Kidney (tissue), 14 donors: ENCODE measurements around the gene PRKAR2A. TPM values are rescaled to one million over a fixed set of nuclear protein-coding genes. Genes with fewer than 3 reads are reported as not detected.
"Not testable (repeated sequence)": the region's sequence is repeated elsewhere in the genome, so short reads cannot be mapped to it uniquely, and the experiment has no call there.

Experiments used
- DNase-seq, 5 donors: peaks; one replicate each; pipeline ENCODE4 v3.0.0-alpha.2; 2013 to 2020
- FAIRE-seq: peaks from 2 replicates; lab custom pipeline; 2012; peaks lifted over from hg19 to GRCh38; lab: Jason Lieb, UNC
- H3K27ac ChIP-seq, 2 donors: one replicate each; pipeline ENCODE4 v1.7.0; 2013; ENCODE audit warnings: low read depth in 2 of 2, low read length in 2 of 2, inconsistent platforms in 1 of 2
- H3K27me3 ChIP-seq: one replicate; pipeline ENCODE4 v1.7.1; 2013; ENCODE audit warnings: low read length, inconsistent platforms; ENCODE audit not compliant: control insufficient read depth, insufficient read depth
- H3K36me3 ChIP-seq, 3 donors: one replicate each; pipeline versions ENCODE4 v1.7.0 to v1.7.1; 2013; ENCODE audit warnings: low read length in 3 of 3, control low read depth in 1 of 3, inconsistent platforms in 1 of 3; ENCODE audit not compliant: insufficient read depth in 3 of 3, control insufficient read depth in 2 of 3
- H3K4me1 ChIP-seq, 3 donors: one replicate each; pipeline versions ENCODE4 v1.7.0 to v1.7.1; 2013; ENCODE audit warnings: low read length in 3 of 3, inconsistent platforms in 1 of 3, low read depth in 1 of 3; ENCODE audit not compliant: control insufficient read depth in 2 of 3, insufficient read depth in 2 of 3
- H3K4me3 ChIP-seq, 3 donors: one replicate each; pipeline versions ENCODE4 v1.7.0 to v1.8.1; 2013; ENCODE audit warnings: low read length in 3 of 3, control low read depth in 1 of 3, inconsistent platforms in 1 of 3
- H3K9ac ChIP-seq, 3 donors: one replicate each; pipeline versions ENCODE4 v1.7.0 to v1.7.1; 2013; ENCODE audit warnings: low read length in 3 of 3, control low read depth in 1 of 3, inconsistent platforms in 1 of 3
- H3K9me3 ChIP-seq, 3 donors: one replicate each; pipeline versions ENCODE4 v1.7.0 to v1.7.1; 2013; ENCODE audit warnings: low read length in 3 of 3, control low read depth in 1 of 3, inconsistent platforms in 1 of 3; ENCODE audit not compliant: control insufficient read depth in 2 of 3, insufficient read depth in 1 of 3
- CTCF ChIP-seq: IDR thresholded peaks from 3 replicates; pipeline ENCODE4 v1.5.1; 2012; ENCODE audit warnings: mild to moderate bottlenecking, moderate library complexity, borderline replicate concordance; ENCODE audit not compliant: insufficient read depth; ENCODE audit errors: extremely low read depth
- intact Hi-C: fragments of 100-400 bp; cut with DNase I; formaldehyde crosslinking; loops from one replicate; pipeline ENCODE4 v1.11.1; 2022
- polyA plus RNA-seq: library from polyadenylated mRNA; stranded (reverse); fragments of 350-450 nt; fragmentation: Illumina TruSeq; extraction: RNeasy Lipid Tissue Mini Kit (QIAGEN cat#74804); gene quantifications from one replicate; pipeline ENCODE4 v1.2.3, GENCODE V29; 2014; ENCODE audit warnings: low read depth, low replicate concordance; ENCODE audit not compliant: insufficient read depth
- total RNA-seq: library from RNA; stranded (reverse); fragmentation: NEBNext Ultra II Directional; extraction: Animal tissue kit (Norgen Biotek cat#: 25700); gene quantifications from one replicate; pipeline ENCODE4 v1.2.1, GENCODE V29; 2021
- donor health status: control.
- donor health status: control.
- donor health status: control.
- donor health status: control.
- donor health status: control.
- donor health status: DM: yes; HTN: yes; CAD: no.
- donor health status: Normal renal cell carcinoma (clear cell type).

The PRKAR2A gene
- total and polyA plus RNA-seq, 2 donors from 2014 or later = 10.4 to 49.9 TPM

- intact Hi-C loops = no loop called here
- TF ChIP-seq CTCF = no peak
- FAIRE-seq = no peak
These were observed 11.9 kb downstream of the PRKAR2A start for GRCh38 chr3:48835650-48836366.

GRCh38 chr3:48832684-48833083 is 15.0 kb downstream of the PRKAR2A start:
- no peaks in the 10 kb centered on the region for H3K36me3 ChIP-seq
- H3K9me3 ChIP-seq = no peaks in the 10 kb centered on the region
- FAIRE-seq = no peak
- no peak overlapping the region for H3K27ac ChIP-seq
- no peaks in the 10 kb centered on the region for H3K27me3 ChIP-seq
- TF ChIP-seq CTCF = no peak
- DNase-seq = no peak
- H3K9ac ChIP-seq = no peak overlapping the region
- H3K4me1 ChIP-seq = no peaks in the 10 kb centered on the region
- intact Hi-C loops = no loop called here
- no peak overlapping the region for H3K4me3 ChIP-seq

More at GRCh38 chr3:48835650-48836366, 11.9 kb downstream of the PRKAR2A start:
- Histone ChIP-seq H3K9me3 (no peaks in the 10 kb centered on the region), H3K4me1 (no peaks in the 10 kb centered on the region), H3K27ac (no peak overlapping the region), H3K4me3 (no peak overlapping the region), H3K36me3 (no peaks in the 10 kb centered on the region), H3K27me3 (no peaks in the 10 kb centered on the region), H3K9ac (no peak overlapping the region)
- no peak for DNase-seq

GRCh38 chr3:48830715-48831114 is 17.0 kb downstream of the PRKAR2A start:
- TF ChIP-seq CTCF = no peak
- H3K9me3 ChIP-seq = no peaks in the 10 kb centered on the region
- peak in 2 of 5 donors; percentile 25 to 41 for DNase-seq
- no peak for FAIRE-seq
- no peaks in the 10 kb centered on the region for H3K27me3 ChIP-seq
- intact Hi-C loops = no loop called here
- no peaks in the 10 kb centered on the region for H3K4me1 ChIP-seq
- H3K9ac ChIP-seq = no peak overlapping the region
- no peak overlapping the region for H3K4me3 ChIP-seq
- H3K36me3 ChIP-seq = no peaks in the 10 kb centered on the region
- H3K27ac ChIP-seq = no peak overlapping the region

GRCh38 chr3:48829525-48829924 is 18.1 kb downstream of the PRKAR2A start:
- H3K9ac ChIP-seq, intact Hi-C loops, H3K4me1 ChIP-seq, H3K27ac ChIP-seq, H3K27me3 ChIP-seq, FAIRE-seq, DNase-seq, H3K36me3 ChIP-seq, H3K9me3 ChIP-seq, H3K4me3 ChIP-seq: not testable (repeated sequence)

GRCh38 chr3:48827874-48828273 is 19.8 kb downstream of the PRKAR2A start:
- H3K27ac ChIP-seq, H3K36me3 ChIP-seq, DNase-seq, H3K9me3 ChIP-seq, H3K4me3 ChIP-seq, intact Hi-C loops, FAIRE-seq, H3K27me3 ChIP-seq, H3K9ac ChIP-seq, H3K4me1 ChIP-seq: not testable (repeated sequence)
